Loucy (cell line): ENCODE data around the gene WHRN.

ENCODE experiments used
- H2AFZ ChIP-seq: fragments of 200-600 bp; sonication (generic); 2 replicates; pipeline ENCODE4 v1.6.0; 2016; ENCODE audit warnings: antibody characterized with exemption, mild to moderate bottlenecking, low read length, moderate library complexity
- H3F3A ChIP-seq: fragments of 200-600 bp; 2 replicates; pipeline ENCODE4 v1.6.0; 2016; ENCODE audit warnings: antibody characterized with exemption, low read depth, mild to moderate bottlenecking
- H3K27me3 ChIP-seq: fragments of 200-600 bp; sonication (generic); 2 replicates; pipeline ENCODE4 v1.6.1; 2014; ENCODE audit warnings: low read length, mild to moderate bottlenecking; ENCODE audit not compliant: insufficient read depth, poor library complexity, severe bottlenecking
- H3K36me3 ChIP-seq: fragments of 200-600 bp; sonication (generic); 2 replicates; pipeline ENCODE4 v1.6.1; 2016; ENCODE audit warnings: low read length; ENCODE audit not compliant: insufficient read depth
- H3K4me1 ChIP-seq: fragments of 200-600 bp; sonication (generic); 2 replicates; pipeline ENCODE4 v1.5.1; 2014; ENCODE audit warnings: low read length, mild to moderate bottlenecking; ENCODE audit not compliant: insufficient read depth, poor library complexity, severe bottlenecking
- H3K4me2 ChIP-seq: fragments of 200-600 bp; sonication (generic); 2 replicates; pipeline ENCODE4 v1.6.0; 2014; ENCODE audit warnings: antibody characterized with exemption, low read length, low read depth, mild to moderate bottlenecking; ENCODE audit not compliant: poor library complexity, severe bottlenecking
- H3K4me3 ChIP-seq: fragments of 200-600 bp; sonication (generic); 2 replicates; pipeline ENCODE4 v1.5.1; 2014; ENCODE audit warnings: low read length, mild to moderate bottlenecking, mixed read lengths; ENCODE audit not compliant: poor library complexity, severe bottlenecking
- H3K79me2 ChIP-seq: fragments of 200-600 bp; sonication (generic); 2 replicates; pipeline ENCODE4 v1.6.1; 2014; ENCODE audit warnings: low read length; ENCODE audit not compliant: insufficient read depth
- H3K9ac ChIP-seq: fragments of 200-600 bp; sonication (generic); 2 replicates; pipeline ENCODE4 v1.6.0; 2014; ENCODE audit warnings: mild to moderate bottlenecking, low read depth, low read length, moderate library complexity; ENCODE audit not compliant: poor library complexity, severe bottlenecking
- H3K9me2 ChIP-seq: fragments of 200-600 bp; sonication (generic); replicated peaks from 2 replicates; pipeline ENCODE4 v1.6.1; 2016; ENCODE audit warnings: low read depth, low read length, mixed read lengths
- H3K9me3 ChIP-seq: fragments of 200-600 bp; sonication (generic); 2 replicates; pipeline ENCODE4 v1.6.1; 2014; ENCODE audit warnings: mild to moderate bottlenecking, antibody characterized with exemption, low read length, low read depth; ENCODE audit not compliant: insufficient read depth
- H4K20me1 ChIP-seq: fragments of 200-600 bp; sonication (generic); 2 replicates; pipeline ENCODE4 v1.6.0; 2014; ENCODE audit warnings: antibody characterized with exemption, low read length, mild to moderate bottlenecking; ENCODE audit not compliant: insufficient read depth, poor library complexity, severe bottlenecking
- EZH2phosphoT487 ChIP-seq: fragments of 200-600 bp; IDR thresholded peaks from 2 replicates; pipeline ENCODE4 v1.6.1; 2018; ENCODE audit warnings: antibody characterized with exemption, mild to moderate bottlenecking, moderate library complexity, borderline replicate concordance
- TF ChIP-seq, protein P1 (sequence below): fragments of 200-600 bp; sonication (generic); conservative IDR thresholded peaks from 2 replicates; pipeline ENCODE4 v1.5.1; 2014; ENCODE audit warnings: mild to moderate bottlenecking, antibody characterized with exemption, low read length

Gene WHRN

DNA sequence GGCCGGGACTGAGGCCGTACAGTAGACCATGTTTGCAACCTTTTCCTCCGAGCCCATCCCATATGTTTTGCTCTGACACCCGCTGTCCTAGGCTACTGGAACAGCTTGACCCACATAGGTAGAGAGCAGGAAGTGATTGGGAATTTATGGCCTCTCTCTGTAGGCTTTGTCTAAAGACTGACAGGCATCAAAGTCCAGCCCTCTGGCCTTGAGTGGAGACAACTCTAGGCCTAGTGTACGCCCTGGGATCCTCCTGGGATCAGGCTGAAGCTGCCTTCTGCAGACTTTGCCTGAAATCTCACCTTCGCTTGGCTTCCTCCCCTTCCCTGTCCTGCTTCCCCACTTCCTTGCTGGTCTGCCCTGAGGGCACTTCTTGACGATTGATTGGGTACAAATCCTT is 103.9 kb downstream of the WHRN start:
- H3F3A ChIP-seq = no peaks in the 10 kb centered on the region
- no peaks in the 10 kb centered on the region for H3K36me3 ChIP-seq
- H3K4me3 ChIP-seq = no peak overlapping the region
- H3K27me3 ChIP-seq = no peaks in the 10 kb centered on the region
- H3K9ac ChIP-seq = no peak overlapping the region
- peaks cover 8% of the 10 kb centered on the region for H4K20me1 ChIP-seq
- no peaks in the 10 kb centered on the region for H3K9me3 ChIP-seq
- no peak for TF ChIP-seq EZH2phosphoT487
- TF ChIP-seq, protein P1, sequence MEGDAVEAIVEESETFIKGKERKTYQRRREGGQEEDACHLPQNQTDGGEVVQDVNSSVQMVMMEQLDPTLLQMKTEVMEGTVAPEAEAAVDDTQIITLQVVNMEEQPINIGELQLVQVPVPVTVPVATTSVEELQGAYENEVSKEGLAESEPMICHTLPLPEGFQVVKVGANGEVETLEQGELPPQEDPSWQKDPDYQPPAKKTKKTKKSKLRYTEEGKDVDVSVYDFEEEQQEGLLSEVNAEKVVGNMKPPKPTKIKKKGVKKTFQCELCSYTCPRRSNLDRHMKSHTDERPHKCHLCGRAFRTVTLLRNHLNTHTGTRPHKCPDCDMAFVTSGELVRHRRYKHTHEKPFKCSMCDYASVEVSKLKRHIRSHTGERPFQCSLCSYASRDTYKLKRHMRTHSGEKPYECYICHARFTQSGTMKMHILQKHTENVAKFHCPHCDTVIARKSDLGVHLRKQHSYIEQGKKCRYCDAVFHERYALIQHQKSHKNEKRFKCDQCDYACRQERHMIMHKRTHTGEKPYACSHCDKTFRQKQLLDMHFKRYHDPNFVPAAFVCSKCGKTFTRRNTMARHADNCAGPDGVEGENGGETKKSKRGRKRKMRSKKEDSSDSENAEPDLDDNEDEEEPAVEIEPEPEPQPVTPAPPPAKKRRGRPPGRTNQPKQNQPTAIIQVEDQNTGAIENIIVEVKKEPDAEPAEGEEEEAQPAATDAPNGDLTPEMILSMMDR = no peak
- no peak overlapping the region for H2AFZ ChIP-seq
- peaks cover 8% of the 10 kb centered on the region for H3K4me1 ChIP-seq
- H3K79me2 ChIP-seq = peaks cover 12% of the 10 kb centered on the region
- no peaks in the 10 kb centered on the region for H3K9me2 ChIP-seq
- no peak overlapping the region for H3K4me2 ChIP-seq

DNA sequence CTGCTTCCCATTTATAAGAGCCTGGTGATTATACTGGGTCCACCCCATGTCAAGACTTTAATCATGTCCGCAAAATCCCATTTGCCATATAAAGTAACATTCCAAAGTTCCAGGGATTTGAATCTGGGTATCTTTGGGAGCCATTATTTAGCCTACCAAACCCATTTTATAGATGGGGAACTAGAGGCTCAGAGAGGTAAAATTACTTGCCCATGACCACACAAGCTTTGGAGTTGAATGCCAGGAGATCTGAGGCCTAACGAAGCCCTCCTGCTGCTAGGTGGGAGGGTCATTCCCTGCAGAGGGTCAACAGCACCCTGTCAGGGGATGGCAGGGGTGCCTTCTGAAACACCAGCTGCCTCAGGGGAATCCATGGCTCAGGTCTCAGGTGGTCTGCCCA is 104.5 kb downstream of the WHRN start:
- no peaks in the 10 kb centered on the region for H3K9me2 ChIP-seq
- peaks cover 12% of the 10 kb centered on the region for H3K79me2 ChIP-seq
- H4K20me1 ChIP-seq = peaks cover 8% of the 10 kb centered on the region
- H3K4me2 ChIP-seq = no peak overlapping the region
- no peaks in the 10 kb centered on the region for H3K9me3 ChIP-seq
- H3K36me3 ChIP-seq = no peaks in the 10 kb centered on the region
- peaks cover 8% of the 10 kb centered on the region for H3K4me1 ChIP-seq
- H3K9ac ChIP-seq = no peak overlapping the region
- H2AFZ ChIP-seq = no peak overlapping the region
- H3K4me3 ChIP-seq = no peak overlapping the region
- TF ChIP-seq, protein P1 = no peak
- TF ChIP-seq EZH2phosphoT487 = no peak
- H3K27me3 ChIP-seq = no peaks in the 10 kb centered on the region
- no peaks in the 10 kb centered on the region for H3F3A ChIP-seq

DNA sequence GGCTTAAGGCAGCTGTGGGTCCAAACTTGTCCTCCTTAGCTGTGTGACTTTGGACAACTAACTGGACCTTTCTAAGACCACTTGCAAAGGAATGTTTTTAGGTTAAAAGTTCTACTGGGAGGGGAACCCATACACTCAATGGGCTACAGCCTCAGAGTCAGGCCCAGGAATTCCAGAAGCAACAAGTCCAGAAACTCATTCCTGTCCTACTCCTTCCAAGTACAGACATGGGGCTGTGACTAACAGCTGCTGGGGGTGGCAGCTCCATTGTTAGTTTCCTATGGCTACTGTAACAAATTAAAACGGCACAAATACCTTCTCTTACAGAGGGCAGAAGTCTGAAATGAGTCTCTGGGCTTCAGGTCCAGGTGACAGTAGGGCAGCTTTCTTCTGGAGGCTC is 105.1 kb downstream of the WHRN start:
- no peak overlapping the region for H3K4me2 ChIP-seq
- peaks cover 12% of the 10 kb centered on the region for H3K79me2 ChIP-seq
- TF ChIP-seq EZH2phosphoT487 = no peak
- TF ChIP-seq, protein P1 = no peak
- no peaks in the 10 kb centered on the region for H3K9me2 ChIP-seq
- no peaks in the 10 kb centered on the region for H3K27me3 ChIP-seq
- no peaks in the 10 kb centered on the region for H3F3A ChIP-seq
- H4K20me1 ChIP-seq = peaks cover 8% of the 10 kb centered on the region
- no peak overlapping the region for H3K9ac ChIP-seq
- H3K4me1 ChIP-seq = peaks cover 11% of the 10 kb centered on the region
- no peak overlapping the region for H3K4me3 ChIP-seq
- H3K9me3 ChIP-seq = no peaks in the 10 kb centered on the region
- H3K36me3 ChIP-seq = no peaks in the 10 kb centered on the region
- H2AFZ ChIP-seq = no peak overlapping the region
